NCI-H146 treated with DMSO at 0.1 percent for 48 hours (cell line): ENCODE data around the gene NPBWR2.
A peak's percentile ranks its signal among the peaks of the same experiment; 100 is the strongest.
"Not testable (repeated sequence)": the region's sequence is repeated elsewhere in the genome, so short reads cannot be mapped to it uniquely, and the experiment has no call there.

ENCODE experiments used
- DNase-seq: peaks from one replicate; lab custom pipeline; 2025; ENCODE audit not compliant: unreplicated experiment; lab: John Stamatoyannopoulos, UW

The NPBWR2 gene

DNA sequence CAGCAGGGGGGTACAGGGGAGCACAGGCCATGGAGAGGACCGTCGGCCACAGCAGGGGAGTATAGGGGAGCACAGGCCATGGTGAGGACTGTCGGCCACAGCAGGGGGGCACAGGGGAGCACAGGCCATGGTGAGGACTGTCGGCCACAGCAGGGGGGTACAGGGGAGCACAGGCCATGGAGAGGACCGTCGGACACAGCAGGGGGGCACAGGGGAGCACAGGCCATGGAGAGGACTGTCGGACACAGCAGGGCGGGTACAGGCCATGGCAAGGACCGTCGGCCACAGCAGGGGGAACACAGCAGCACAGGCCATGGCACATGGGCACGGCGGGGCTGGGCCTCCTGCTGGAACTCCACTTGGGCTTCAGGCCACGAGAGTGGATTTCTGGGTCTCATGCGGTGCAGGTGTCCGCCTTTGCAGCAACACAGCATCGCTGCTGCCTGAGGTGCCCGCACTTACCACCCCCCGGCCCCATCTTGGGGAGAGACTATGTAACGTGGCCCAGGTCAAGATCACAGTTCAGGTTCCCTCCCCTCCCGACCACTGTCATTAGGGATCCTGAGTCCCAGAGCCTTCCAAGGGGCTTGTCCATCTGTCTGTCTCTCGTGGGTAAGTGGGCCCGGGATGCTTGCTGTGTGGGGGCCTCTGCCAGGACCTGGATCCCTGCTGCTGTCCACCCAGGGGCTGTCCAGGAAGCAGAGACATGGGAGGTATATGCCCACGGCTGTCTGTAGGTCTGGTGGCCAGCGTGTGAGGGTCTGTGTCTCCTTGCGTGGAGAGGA lies 2.5 kb downstream of the NPBWR2 start:
- DNase-seq, result no peak

DNA sequence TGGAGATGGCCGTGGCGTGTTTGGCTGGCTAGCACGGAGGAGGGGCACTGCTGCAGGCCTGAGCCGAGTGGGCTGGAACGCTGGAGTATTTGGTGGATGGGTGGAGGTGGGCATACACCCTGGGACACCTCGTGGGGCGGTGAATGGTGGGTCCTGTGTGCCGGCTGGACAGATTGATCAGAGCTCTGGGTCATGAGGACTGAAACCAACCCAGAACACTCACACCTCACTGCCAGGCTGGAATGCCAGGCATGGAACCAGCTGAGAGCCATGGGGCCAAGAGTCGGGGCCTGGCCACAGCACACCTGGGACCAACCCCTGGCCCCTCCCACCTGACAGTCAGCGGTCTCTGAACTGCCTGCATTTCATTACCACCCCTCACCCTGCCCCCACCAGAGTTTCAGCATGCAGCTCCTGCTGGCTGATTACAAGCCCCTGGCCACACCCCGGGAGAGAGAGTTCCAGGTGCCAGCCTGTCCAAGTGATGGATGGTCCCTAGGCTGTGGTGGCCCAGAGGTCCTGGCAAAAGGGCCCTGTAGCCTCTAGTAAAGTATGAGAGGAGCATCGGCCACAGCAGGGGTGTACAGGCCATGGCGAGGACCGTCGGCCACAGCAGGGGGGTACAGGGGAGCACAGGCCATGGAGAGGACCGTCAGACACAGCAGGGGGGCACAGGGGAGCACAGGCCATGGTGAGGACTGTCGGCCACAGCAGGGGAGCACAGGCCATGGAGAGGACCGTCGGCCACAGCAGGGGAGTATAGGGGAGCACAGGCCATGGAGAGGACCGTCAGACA lies 3.3 kb downstream of the NPBWR2 start:
- DNase-seq, result no peak

DNA sequence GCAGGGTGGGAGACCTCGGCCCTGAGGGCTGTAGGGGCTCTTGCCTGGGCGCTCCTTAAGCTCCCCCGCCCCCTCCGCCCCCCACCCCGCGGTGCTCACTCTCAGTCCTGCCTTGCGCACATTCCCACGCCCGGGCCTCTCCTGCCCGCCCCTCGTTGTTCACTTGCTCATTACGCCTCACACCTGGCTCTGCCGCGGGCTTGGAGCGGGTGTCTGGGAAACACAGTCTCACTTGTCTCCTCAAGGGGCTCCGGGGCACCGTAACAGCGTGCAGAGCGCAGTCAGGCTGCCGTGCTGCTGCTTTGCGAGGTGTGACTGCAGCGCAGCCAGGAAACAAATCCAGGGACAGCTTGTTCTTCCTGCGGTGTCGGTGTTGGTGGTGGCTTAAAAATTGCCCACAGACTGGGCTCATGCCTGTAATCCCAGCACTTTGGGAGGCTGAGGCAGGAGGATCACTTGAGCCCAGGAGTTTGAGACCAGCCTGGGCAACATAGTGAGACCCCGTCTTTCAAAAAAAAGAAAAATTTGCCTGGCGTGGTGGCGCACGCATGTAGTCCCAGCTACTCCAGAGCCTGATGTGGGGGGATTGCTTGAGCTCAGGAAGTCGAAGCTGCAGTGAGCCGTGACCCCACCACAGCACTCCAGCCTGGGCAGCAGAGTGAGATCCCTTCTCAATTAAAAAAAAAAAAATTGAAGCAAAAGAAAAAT lies 4.6 kb downstream of the NPBWR2 start:
- peak; percentile 50 for DNase-seq

DNA sequence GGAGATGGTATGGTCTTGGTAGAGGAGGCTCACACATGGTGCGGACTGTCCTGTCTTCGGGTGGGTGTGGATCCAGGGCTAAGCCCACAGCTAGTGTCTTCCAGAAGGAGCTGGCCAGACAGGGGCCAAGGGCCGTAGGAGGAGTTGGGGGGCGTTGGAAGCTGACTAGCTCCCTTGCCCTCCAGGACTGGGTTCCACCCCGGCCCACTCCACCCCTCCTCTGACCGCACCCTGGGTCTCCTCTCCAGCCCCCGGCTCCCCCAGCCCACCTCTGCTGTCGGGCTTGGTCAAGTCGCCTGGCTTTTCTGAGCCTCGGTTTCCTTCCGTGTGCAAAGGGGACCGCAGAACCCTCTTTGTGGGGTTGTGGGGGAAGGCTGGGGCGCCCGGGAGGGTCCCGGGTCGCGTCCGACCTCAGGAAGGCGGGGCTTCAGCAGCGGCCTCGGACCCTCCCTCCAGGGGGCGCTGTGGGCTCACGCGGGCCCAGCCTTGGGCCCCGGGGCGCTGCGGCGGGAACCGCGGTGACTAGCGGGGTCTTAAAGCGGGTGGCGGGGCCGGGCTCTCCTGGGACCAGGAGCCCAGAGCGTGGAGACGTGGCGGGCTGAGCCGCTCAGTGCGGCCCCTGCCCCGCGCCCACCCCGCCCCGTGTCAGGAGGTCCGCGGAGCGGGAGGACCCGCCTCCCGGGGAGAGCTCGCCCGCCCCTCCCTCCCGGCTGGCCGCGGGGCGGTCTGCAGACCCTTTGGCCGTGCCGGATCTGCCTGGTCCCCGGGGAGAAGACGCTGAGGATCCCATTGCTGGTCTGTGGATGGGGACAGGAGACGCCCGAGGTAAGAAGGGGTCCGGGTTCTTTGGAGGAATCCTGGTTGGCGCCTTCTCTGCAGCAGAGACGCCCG lies 5.4 kb downstream of the NPBWR2 start:
- DNase-seq, result peak; percentile 43

DNA sequence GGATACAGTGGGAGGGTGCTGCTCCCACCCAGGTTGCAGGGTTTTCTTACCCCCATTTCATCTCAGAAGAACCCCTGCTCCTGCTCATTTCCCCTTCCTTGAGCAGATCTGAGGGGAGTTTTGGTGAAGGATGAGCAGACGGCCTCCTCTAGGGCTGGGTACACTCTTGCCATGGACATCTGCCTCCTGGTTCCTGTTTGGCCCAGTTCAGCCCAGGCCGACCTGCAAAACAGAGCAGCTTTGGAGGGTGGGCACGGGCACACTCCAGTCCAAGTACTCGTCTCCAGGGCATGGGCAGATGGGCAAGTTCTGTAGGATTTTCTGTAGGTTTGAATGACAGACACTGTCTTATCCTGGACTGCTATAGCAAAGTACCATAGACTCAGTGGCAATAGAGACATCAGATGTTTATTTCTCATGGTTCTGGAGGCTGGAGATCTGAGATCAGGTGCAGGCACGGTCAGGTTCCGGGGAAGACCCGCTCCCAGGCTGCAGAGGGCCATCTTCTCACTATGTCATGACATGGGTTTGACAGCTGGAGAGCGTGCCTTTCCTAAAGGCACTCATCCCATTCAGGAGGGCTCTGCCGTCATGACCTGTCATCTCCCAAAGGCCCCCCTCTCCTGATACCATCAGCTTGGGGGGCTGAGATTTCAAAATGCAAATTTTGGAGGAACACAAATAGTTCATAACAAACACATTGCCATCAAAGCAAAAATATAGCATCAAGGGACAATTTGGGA lies 6.2 kb downstream of the NPBWR2 start:
- no peak for DNase-seq

DNA sequence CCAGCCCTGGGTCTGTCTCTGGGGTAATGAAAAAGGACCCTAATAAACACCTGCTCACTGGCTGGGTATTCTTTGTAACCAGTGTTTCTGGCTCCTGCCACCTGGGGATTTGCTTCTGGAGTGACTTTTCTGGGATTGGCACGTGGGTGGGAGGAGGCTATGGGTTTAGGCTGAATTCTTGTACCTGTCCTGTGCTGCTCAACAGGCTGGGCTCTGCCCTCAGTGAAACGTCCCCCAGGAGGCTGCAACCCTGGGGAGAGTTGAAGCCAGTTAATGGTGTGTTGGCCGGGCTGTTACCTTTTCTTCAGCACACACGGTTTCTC lies 6.8 kb downstream of the NPBWR2 start:
- no peak for DNase-seq

DNA sequence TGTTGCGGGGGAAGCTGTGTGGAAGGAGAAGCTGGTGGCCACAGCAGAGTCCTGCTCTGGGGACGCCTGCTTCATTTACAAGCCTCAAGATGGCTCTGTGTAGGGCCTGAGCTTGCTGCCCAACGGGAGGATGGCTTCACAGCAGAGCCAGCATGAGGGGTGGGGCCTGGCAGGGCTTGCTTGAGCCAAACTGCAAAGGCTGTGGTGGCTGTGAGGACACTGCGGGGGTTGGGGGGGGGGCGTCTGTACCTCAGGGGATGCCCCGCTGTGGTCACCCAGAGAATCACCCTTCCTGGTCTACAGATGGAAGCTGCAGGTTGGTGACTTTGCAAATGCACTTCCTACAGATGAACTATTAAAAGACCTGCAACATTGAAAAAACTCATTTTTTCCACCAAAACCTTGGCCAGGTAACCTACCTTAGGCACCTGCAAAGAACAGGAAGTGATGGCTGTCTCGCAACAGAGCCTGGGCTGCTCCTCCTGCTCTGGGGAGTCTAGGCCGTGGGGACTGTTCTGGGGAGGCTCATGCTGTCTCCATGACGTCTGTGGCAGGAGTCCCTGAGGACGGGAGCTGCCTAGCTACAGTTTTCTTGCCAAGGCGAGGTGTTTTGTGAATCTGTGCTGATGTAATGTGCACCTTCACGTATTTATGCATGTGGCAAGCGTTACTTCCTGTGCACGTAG lies 7.3 kb downstream of the NPBWR2 start:
- no peak for DNase-seq

DNA sequence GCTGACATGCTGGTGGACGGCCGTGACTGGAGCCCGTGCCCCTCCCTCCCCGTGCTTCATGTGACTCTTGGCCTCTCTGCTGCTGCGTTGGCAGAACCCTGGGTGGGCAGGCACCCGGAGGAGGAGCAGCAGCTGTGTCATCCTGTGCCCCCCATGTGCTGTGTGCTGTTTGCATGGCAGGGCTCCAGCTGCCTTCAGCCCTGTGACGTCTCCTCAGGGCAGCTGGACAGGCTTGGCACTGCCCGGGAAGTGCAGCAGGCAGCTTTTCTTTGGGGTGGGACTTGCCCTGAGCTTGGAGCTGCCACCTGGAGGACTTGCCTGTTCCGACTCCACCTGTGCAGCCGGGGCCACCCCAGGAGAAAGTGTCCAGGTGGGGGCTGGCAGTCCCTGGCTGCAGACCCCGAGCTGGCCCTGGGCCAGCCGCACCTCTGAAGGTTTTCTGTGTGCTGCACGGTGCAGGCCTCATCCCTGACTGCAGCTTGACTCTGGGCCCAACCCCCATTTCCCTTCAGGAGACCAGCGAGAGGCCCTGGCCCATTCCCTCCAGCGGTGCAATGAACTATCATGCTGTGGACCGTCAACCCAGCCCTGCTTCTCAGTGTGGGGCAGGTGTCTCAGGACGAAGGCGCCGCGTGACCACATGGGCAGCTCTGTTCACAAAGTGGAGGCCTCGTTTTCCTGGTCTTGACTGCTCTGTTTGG lies 8.1 kb downstream of the NPBWR2 start:
- peak; percentile 24 for DNase-seq

DNA sequence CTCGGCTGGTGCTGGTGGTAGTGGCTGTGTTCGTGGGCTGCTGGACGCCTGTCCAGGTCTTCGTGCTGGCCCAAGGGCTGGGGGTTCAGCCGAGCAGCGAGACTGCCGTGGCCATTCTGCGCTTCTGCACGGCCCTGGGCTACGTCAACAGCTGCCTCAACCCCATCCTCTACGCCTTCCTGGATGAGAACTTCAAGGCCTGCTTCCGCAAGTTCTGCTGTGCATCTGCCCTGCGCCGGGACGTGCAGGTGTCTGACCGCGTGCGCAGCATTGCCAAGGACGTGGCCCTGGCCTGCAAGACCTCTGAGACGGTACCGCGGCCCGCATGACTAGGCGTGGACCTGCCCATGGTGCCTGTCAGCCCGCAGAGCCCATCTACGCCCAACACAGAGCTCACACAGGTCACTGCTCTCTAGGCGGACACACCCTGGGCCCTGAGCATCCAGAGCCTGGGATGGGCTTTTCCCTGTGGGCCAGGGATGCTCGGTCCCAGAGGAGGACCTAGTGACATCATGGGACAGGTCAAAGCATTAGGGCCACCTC lies 8.8 kb downstream of the NPBWR2 start:
- DNase-seq, result no peak

DNA sequence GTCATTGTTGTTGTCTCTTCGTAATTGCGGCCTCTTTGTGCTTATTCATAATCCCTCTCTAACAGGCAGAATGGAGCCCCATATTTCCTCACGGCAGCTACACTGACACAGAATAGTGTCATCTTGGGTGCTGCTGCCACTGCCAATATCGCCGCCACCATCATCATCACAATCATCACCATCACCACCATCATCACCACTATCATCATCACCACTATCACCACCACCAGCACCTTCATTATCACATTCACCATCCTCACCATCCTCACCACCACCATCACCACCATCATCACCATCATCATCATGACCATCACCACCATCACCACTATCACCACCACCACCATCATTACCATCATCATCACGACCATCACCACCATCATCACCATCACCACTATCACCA lies 10.8 kb downstream of the NPBWR2 start:
- no peak for DNase-seq

DNA sequence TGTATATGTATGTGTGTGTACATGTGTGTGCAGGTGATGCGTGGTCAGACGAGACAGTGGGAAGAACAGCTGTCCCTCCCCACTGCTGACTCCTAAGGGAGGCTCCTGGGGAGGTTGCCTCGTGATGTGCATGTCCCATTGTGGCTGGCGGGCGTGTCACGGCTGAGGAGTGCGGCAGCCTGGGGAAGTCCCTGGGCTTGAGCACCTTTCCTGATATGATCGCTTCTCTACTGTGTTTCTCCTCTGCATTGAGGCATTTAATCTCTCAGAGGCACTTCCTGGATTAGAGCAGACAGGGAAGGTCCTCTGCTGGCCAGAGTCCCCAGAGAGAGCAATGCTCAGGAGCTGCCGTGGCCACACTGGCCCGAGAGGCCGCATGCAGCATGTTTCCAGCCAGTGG lies 11.4 kb downstream of the NPBWR2 start:
- DNase-seq, result no peak

DNA sequence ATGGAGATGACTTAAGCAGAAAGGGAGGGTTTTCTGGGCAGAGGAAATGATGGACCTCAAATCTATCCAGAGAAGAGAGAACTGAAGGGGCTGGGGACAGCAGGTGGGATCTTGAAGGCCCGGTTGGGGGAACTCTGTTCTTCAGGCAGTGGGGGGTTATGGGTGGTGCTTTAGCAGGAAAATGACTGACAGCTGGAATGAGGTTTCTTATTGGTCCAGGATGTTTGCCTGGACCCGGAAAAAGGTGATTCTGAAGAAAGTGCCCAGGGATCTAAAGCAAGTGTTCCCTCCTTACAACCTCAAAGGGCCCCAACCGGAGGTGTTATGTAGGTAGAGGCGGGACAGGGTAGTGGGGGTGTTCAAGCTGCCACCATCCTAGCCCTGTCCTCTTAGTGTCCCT lies 11.9 kb downstream of the NPBWR2 start:
- DNase-seq, result no peak

DNA sequence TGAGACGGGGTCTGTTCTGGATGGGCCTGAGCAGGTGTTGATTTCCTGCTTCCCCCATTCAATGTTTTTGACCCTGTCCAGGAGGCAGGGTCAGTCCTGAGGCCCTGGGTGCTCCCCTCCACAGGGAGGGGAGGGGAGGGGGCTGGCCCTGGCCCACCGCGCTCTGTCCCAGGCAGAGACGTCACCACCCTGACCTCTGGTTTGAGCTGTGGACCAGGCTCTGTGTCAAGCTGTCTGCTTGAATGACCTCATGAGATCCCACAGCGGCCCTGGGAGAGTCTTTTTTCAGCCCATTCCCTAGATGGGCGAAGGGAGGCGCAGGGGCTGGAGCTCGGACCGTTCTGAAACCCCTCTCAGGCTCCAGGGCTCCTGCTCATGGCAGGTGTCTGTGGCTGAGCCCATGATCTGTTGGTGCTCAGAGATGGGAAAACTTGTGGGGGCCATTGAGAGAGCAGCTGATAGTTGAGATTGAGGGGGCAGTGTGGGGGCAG lies 14.3 kb downstream of the NPBWR2 start:
- DNase-seq, result no peak

DNA sequence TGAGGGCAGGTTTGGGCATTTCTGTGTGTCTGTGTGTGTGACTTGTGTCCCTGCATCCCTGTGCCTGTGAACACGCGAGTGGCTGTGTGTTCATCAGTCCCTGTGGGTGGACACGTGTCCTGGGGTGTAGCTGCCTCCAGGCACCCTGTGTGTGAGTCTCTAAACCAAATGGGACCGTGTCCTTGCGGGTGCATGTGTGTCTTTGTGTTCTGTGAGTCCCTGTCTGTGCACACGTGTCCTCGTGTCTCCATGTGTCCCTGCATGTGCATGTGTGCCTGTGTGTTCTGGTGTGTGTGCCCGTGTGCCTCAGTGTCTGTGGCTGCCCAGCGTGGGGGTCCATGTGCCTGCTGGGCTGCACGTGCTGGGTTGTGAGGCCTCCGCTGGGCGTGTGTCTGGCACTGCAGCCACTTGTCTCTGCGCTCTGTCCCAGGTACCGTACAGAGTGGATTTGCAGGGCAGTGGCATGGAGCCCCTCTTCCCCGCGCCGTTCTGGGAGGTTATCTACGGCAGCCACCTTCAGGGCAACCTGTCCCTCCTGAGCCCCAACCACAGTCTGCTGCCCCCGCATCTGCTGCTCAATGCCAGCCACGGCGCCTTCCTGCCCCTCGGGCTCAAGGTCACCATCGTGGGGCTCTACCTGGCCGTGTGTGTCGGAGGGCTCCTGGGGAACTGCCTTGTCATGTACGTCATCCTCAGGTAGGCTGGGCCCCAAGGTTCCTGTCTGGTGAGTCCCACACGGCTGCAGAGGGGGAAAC lies 14.9 kb downstream of the NPBWR2 start:
- DNase-seq, result no peak

DNA sequence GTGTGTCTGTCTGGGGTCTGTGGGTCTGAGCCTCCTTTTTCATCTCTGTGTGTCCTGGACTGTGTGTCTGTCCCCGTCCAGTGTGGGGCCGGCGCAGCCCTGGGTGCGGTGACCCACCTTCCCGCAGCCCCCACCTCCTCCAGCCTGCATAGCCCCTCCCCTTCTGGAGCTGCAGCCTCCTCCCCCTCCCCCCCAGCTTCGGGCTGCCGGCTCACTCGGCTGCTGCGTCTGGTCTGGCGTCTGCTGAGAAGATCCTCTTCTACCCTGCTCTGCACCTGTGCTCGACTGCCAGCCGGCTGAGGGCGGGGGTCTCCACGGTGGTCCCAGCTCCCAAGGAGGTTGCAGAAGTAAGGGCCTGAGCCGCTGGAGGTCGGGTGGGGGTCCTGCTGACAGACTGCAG lies 15.6 kb downstream of the NPBWR2 start:
- no peak for DNase-seq

DNA sequence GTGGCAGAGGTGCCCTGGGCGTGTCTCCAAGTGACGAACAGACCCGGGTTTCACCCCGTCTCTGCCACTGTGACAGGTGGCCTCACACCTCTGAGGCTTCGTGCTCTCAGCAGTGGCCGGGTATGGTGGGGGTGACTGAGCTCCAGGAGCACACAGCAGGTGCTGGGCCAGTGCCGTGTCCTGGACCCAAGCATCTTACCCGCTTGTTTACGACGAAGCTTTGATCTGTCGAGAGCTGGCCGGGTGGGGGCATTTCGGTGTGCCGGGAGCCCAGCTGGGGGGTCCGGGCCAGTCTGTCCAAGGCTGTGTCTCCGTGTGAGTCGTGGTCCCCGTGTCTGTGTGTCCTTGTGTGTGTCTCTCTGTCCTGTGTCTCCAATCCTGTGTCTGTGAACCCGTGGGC lies 16.0 kb downstream of the NPBWR2 start:
- DNase-seq, result no peak

DNA sequence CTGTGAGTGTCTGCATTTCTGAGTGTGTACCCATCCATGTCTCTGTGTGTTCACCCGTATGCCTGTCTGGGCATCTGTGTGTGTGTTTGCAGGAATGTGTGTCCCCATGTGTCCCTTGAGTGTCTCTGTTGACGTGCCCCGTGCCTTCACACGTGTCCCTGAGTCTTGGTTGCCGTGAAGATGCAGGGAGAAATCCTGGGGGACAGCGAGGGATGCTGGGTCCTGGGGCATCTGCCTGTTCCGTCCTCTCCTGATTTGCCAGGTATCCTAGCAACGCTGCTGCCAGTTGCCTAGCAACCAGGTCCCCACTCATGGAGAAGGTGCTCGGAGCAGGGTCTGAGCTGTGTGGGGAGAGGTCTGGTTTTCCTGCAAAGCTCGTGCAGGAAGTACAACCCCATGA lies 17.2 kb downstream of the NPBWR2 start:
- no peak for DNase-seq

DNA sequence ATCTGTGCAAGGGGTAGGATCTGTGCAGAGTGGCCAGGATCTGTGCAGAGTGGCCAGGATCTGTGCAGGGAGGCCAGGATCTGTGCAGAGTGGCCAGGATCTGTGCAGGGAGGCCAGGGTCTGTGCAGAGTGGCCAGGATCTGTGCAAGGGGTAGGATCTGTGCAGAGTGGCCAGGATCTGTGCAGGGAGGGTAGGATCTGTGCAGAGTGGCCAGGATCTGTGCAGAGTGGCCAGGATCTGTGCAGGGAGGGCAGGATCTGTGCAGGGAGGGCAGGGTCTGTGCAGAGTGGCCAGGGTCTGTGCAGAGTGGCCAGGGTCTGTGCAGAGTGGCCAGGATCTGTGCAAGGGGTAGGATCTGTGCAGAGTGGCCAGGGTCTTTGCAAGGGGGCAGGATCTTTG lies 18.8 kb downstream of the NPBWR2 start:
- DNase-seq, result not testable (repeated sequence)
